Measurements from ENCODE around the gene C19orf73.
"Not testable (repeated sequence)": the region's sequence is repeated elsewhere in the genome, so short reads cannot be mapped to it uniquely, and the experiment has no call there.

Gene C19orf73

GRCh38 chr19:49123285-49123684 lies 4.3 kb upstream of the C19orf73 start:
- not testable (repeated sequence) for DNase-seq (ENCODE audit: low read depth in 2 of 3, low spot score in 2 of 3)

DNA sequence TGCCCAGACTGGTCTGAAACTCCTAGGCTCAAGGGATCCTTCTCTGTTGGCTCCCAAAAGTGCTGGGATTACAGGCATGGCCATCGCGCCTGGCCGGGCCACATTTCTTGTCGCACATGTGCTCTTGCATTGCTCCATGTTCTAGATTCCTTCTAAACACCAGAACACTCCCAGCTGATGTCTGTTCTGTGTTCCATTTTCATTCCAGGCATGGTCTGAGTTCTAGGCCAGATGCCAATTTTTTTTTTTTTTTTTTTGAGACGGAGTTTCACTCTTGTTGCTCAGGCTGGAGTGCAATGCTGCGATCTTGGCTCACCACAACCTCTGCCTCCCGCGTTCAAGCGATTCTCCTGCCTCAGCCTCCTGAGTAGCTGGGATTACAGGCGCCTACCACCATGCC lies 2.9 kb upstream of the C19orf73 start:
- DNase-seq (ENCODE audit: low read depth in 2 of 3, low spot score in 2 of 3), result not testable (repeated sequence)

DNA sequence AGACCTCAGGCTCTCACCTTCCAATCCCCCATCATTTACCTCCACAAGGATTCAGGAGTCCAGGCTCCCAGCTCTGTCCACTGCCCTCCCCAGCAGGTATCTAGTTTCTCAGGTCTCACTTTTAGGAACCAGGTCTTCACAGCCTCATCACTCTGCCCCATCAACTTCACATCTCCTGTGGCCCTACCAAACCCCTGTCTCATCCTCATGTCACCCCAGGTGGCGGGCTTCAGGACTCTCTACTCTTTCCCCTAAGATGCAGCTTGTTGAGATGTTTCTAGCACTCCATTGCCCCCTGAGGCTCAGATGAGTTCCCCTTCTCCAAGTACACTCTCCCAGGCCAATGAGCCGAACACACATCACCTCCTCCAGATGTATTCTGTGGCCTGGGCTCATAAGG lies 1.9 kb upstream of the C19orf73 start:
- no peak for DNase-seq (ENCODE audit: low read depth in 2 of 3, low spot score in 2 of 3)

DNA sequence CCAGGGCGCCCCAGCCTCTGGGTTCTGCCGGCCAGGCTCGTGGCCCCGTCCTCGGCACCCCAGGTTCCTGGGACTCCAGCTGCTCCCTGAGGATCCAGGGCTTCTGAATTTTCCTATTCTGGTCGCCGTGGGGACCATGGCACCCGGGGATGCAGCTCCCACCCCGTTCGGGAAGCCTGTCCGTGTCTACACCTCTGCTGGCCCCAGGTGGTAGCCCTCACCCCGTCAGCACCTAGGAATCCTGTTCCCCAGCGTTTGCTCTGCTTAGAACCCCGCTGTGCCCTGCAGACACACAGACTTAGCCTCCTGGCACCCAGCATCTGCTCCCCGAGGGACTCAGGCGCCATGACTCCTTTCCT lies 1.4 kb upstream of the C19orf73 start:
- DNase-seq (ENCODE audit: low read depth in 2 of 3, low spot score in 2 of 3), result no peak

DNA sequence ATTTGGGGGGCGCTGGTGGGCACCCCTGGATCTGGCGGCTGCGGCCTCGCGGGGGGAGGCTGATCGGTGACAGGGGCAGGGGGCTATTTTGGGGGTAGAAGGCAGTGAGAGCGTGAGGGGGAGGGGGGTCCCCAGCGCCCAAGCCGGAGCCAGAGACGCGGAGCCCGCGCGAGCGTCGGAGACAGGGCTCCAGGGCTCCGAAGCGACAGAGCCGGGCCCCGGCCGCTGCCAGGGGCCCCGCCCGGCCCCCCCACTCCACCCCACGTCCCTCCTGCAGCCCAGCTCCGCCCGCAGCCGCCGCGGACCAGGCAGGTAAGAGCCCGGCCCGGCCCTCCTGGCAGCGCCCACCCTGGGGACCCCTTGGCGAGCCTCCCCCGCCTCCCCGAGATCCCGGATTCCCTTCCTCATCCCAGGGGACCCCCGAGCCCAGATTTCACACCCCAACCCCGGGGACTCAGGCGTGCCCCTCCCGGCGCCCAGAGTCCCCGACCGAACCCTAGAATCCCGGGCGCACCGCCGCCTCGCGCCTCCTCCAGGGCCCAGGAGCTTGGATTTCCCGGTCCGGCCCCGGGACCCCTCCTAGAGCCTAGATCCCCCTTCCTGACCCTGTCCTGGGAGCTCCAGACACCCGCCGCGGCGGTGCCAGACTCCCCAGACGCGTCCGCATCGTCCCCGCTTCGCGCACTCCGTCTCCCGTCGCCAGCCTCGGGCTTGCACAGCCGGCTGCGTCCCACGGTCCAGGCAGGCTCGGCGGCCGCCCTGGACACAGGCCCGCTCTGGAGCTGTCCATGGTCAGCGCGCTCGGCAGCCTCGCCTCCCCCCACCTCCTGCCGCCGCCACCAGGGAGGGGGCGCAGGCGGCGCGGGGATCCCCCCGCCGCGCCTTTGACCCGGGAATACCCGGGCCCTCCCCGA lies 725 bp upstream of the C19orf73 start, which contains the start of gene PPFIA3:
Gene PPFIA3 (plus strand): TSS at position 134 of the 914 bp plus-strand sequence. CDS start 8,330 bp downstream, outside the sequence.
- no peak for DNase-seq (ENCODE audit: low read depth in 2 of 3, low spot score in 2 of 3)

GRCh38 chr19:49117677-49118564 lies 1.0 kb downstream of the C19orf73 start:
- no peak for DNase-seq (ENCODE audit: low read depth in 2 of 3, low spot score in 2 of 3)

DNA sequence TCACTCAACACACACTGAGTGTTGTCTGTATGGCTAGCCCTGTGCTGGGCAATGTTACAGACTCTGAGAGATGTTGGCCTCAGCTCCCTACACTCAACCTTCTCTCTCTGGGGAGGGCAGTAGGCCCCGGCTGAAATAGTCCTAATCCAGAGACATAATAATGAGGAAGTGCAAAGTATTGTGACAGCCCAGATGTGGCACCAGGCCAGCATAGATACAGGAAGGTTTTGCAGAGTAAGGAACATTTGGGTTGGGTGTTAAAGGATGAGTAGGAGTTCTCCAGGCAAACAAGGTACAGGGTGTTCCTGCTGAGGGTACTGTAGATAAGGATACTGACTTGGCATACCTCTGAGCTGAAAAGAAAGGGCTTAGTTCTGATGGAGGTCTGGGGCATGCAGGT lies 2.4 kb downstream of the C19orf73 start:
- DNase-seq (ENCODE audit: low read depth in 2 of 3, low spot score in 2 of 3), result no peak

GRCh38 chr19:49114630-49115363 lies 4.1 kb downstream of the C19orf73 start:
- DNase-seq (ENCODE audit: low read depth in 2 of 3, low spot score in 2 of 3), result no peak

DNA sequence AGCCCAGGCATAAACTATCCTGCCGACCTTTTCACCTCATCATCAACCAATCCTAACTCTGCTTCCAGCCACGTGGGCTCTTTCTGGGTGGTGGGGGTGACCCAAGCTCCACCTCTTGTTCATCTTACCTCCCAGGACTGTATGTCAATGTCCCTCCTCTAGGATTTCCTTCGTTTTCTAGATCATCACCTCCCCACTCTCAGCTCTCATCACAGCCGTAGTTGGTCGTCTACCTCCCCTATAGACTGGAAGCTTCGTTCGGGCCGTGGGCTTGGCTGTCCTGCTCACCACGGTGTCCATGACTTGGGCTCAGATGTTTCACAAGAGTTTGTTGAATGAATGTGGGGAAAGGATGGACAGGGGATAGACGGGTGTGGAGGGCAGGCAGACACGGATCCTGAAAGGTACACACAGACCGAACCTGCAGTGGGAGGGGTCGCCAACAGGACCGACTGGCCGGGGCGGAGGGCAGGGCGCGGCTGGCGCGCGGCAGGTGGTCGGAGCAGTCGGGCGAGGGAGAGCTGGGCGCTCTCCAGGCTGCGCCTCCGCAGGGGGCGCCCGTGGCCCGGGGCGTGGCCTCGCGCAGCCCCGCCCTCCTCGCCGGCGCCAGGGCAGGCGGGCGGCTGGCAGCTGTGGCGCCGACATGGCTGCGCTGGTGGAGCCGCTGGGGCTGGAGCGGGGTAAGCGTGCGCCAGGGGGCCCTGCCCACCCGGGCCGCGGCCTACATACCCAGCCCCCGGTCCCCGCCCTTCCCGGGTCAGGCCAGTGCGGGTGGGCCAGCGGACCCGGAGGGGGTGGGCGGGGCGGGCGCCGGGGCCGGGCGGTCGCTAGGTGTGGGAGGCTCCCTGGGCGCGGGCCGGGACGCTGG lies 4.9 kb downstream of the C19orf73 start, which contains the start of gene LIN7B:
Gene LIN7B (plus strand): TSS at position 609 of the 868 bp plus-strand sequence. CDS start 35 bp downstream, at position 644.
- DNase-seq (ENCODE audit: low read depth in 2 of 3, low spot score in 2 of 3), result peak; percentile 35 to 67 (median 66)

- DNase-seq (ENCODE audit: low read depth in 2 of 3, low spot score in 2 of 3), result no peak
Observed at GRCh38 chr19:49111218-49111998, 7.5 kb downstream of the C19orf73 start.

DNA sequence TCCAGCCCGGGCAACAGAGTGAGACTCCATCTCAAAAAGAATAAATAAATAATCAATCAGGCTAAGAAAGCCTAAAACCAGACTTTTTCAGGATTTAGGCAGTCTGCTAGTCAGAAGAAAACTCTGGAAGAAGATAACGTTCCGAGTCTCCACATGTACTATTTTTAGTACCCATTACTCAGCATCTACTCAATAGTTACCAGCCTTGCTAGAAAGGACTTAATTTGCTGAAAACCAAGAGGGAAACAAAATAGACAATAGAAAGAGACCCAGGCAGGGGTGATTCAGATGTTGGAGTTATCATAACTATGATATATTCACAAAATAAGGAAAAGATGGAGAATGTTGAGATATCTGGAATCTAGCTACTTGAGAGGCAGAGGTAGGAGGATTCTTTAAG lies 8.4 kb downstream of the C19orf73 start:
- no peak for DNase-seq (ENCODE audit: low read depth in 2 of 3, low spot score in 2 of 3)

GRCh38 chr19:49109569-49110233 lies 9.2 kb downstream of the C19orf73 start:
- DNase-seq (ENCODE audit: low read depth in 2 of 3, low spot score in 2 of 3), result no peak

- no peak for DNase-seq (ENCODE audit: low read depth in 2 of 3, low spot score in 2 of 3)
Observed at GRCh38 chr19:49109051-49109450, 9.9 kb downstream of the C19orf73 start.

- no peak for DNase-seq (ENCODE audit: low read depth in 2 of 3, low spot score in 2 of 3)
Observed at GRCh38 chr19:49107625-49108459, 11.1 kb downstream of the C19orf73 start.

- peak in 2 of 3 experiments; percentile 39 to 59 for DNase-seq (ENCODE audit: low read depth in 2 of 3, low spot score in 2 of 3)
Observed at GRCh38 chr19:49106648-49107135, 12.3 kb downstream of the C19orf73 start.

GRCh38 chr19:49104229-49104864 lies 14.6 kb downstream of the C19orf73 start:
- DNase-seq (ENCODE audit: low read depth in 2 of 3, low spot score in 2 of 3), result no peak

Data from activated CD8-positive, alpha-beta memory T cell treated with anti-CD3 and anti-CD28 coated beads for 48 hours (primary cell).